B cell (primary cell): ENCODE results near the gene ECE1. TPM values are rescaled to one million over a fixed set of nuclear protein-coding genes. Genes with fewer than 3 reads are reported as not detected.

Experiments used
- ATAC-seq: fragments of 200-7000 bp; cut with Tn5 transposase; one replicate; pipeline ENCODE4 v1.10.0; 2021; ENCODE audit warnings: low read depth, mild to moderate bottlenecking, moderate number of reproducible peaks, moderate library complexity
- CTCF ChIA-PET: fragments of 350-600 bp; sonication (Branson Sonifier 250); formaldehyde crosslinking; loops from one replicate; lab custom pipeline; 2021; ENCODE audit warnings: antibody characterized with exemption, inconsistent platforms; lab: Charles Lee
- POLR2A ChIA-PET: fragments of 350-600 bp; sonication (Branson Sonifier 250); formaldehyde crosslinking; loops from one replicate; lab custom pipeline; 2021; ENCODE audit warnings: antibody characterized with exemption; lab: Charles Lee
- DNase-seq: peaks from one replicate; pipeline ENCODE4 v3.0.0; 2013
- H2AFZ ChIP-seq: 2 replicates; pipeline ENCODE4 v1.6.1; 2012; ENCODE audit warnings: mild to moderate bottlenecking, low read depth, low read length; ENCODE audit not compliant: insufficient read depth, poor library complexity, severe bottlenecking
- H3K27ac ChIP-seq, 2 donors: 1 replicate in 1 of 2; 2 replicates in 1 of 2; pipeline ENCODE4 v1.5.1; 2012 to 2013; ENCODE audit warnings: low read length in 2 of 2, mild to moderate bottlenecking in 2 of 2, moderate library complexity in 1 of 2
- H3K27me3 ChIP-seq, 4 experiments: fragments of 200-600 bp in 1 of 4; sonication (generic) in 1 of 4; replicated peaks in 1 of 4; 1 replicate in 2 of 4; 2 replicates in 2 of 4; pipeline versions ENCODE4 v1.6.1 to v1.7.0; 2013 to 2016; ENCODE audit warnings: low read length in 3 of 4, mild to moderate bottlenecking in 2 of 4, mixed read lengths in 1 of 4, moderate library complexity in 1 of 4; ENCODE audit not compliant: insufficient read depth in 4 of 4, control insufficient read depth in 3 of 4; ENCODE audit errors: control extremely low read depth in 1 of 4
- H3K36me3 ChIP-seq, 2 experiments: replicated peaks in 1 of 2; 1 replicate in 1 of 2; 2 replicates in 1 of 2; pipeline versions ENCODE4 v1.6.1 to v1.7.1; 2013; ENCODE audit warnings: low read length in 1 of 2; ENCODE audit not compliant: insufficient read depth in 2 of 2, control insufficient read depth in 1 of 2; ENCODE audit errors: control extremely low read depth in 1 of 2, extremely low read depth in 1 of 2
- H3K4me1 ChIP-seq, 2 donors: fragments of 200-600 bp in 1 of 2; sonication (generic) in 1 of 2; 1 replicate in 1 of 2; 2 replicates in 1 of 2; pipeline versions ENCODE4 v1.5.1 to v1.6.1; 2013 to 2017; ENCODE audit warnings: low read length in 2 of 2; ENCODE audit not compliant: control insufficient read depth in 2 of 2, insufficient read depth in 2 of 2
- H3K4me2 ChIP-seq: replicated peaks from 2 replicates; pipeline ENCODE3; 2012; ENCODE audit warnings: mild to moderate bottlenecking, low read depth, low read length; ENCODE audit not compliant: poor library complexity, severe bottlenecking
- H3K4me3 ChIP-seq, 5 experiments: fragments of 200-600 bp in 1 of 5; sonication (generic) in 1 of 5; 1 replicate in 3 of 5; 2 replicates in 2 of 5; pipeline versions ENCODE4 v1.5.1 to v1.7.0; 2011 to 2016; ENCODE audit warnings: low read length in 4 of 5, mild to moderate bottlenecking in 4 of 5, low read depth in 2 of 5, control low read depth in 1 of 5, moderate library complexity in 1 of 5; ENCODE audit not compliant: insufficient read depth in 1 of 5; ENCODE audit errors: control extremely low read depth in 1 of 5, extremely low read depth in 1 of 5
- H3K79me2 ChIP-seq: fragments of 200-600 bp; sonication (generic); one replicate; pipeline ENCODE4 v1.6.0; 2016; ENCODE audit warnings: low read length; ENCODE audit not compliant: control insufficient read depth, insufficient read depth
- H3K9ac ChIP-seq: fragments of 200-600 bp; sonication (generic); 2 replicates; pipeline ENCODE4 v1.6.1; 2017; ENCODE audit warnings: mild to moderate bottlenecking, low read length, moderate library complexity
- H3K9me3 ChIP-seq, 3 donors: one replicate each; pipeline versions ENCODE4 v1.6.1 to v1.7.1; 2013; ENCODE audit warnings: low read length in 2 of 3; ENCODE audit not compliant: control insufficient read depth in 2 of 3, insufficient read depth in 1 of 3; ENCODE audit errors: control extremely low read depth in 1 of 3
- H4K20me1 ChIP-seq: 2 replicates; pipeline ENCODE4 v1.6.0; 2012; ENCODE audit warnings: mild to moderate bottlenecking, low read length; ENCODE audit not compliant: insufficient read depth, control insufficient read depth, poor library complexity, severe bottlenecking
- H3K27ac Mint-ChIP-seq: one replicate; pipeline ENCODE4 v1.8.0; 2021; ENCODE audit warnings: mixed read lengths
- H3K27me3 Mint-ChIP-seq: one replicate; pipeline ENCODE4 v1.8.0; 2021; ENCODE audit warnings: mixed read lengths
- H3K4me1 Mint-ChIP-seq: one replicate; pipeline ENCODE4 v1.8.0; 2021; ENCODE audit warnings: mixed read lengths
- H3K4me3 Mint-ChIP-seq: one replicate; pipeline ENCODE4 v1.8.0; 2021; ENCODE audit warnings: mixed read lengths
- H3K9me3 Mint-ChIP-seq: one replicate; pipeline ENCODE4 v1.8.0; 2022; ENCODE audit warnings: mixed read lengths; ENCODE audit not compliant: insufficient read depth
- EZH2 ChIP-seq: IDR thresholded peaks from 2 replicates; pipeline ENCODE4 v1.6.1; 2012; ENCODE audit warnings: borderline replicate concordance, low read depth, mild to moderate bottlenecking, moderate library complexity, low read length; ENCODE audit not compliant: insufficient read depth, poor library complexity, severe bottlenecking
- WGBS: methylation state at CpG from one replicate; pipeline ENCODE4 v1.1.5; 2013; ENCODE audit warnings: missing lambda C conversion rate; ENCODE audit not compliant: insufficient coverage; 5-methylcytosine and 5-hydroxymethylcytosine counted together
- intact Hi-C: fragments of 100-400 bp; cut with micrococcal nuclease; formaldehyde crosslinking; loops from one replicate; pipeline ENCODE4 v1.10.0; 2022
- polyA plus RNA-seq: library from polyadenylated mRNA; depleted of rRNA; stranded (reverse); fragments of >200 nt; gene quantifications from 2 replicates; pipeline ENCODE4 v1.2.3, GENCODE V29; 2012
- total RNA-seq, 2 donors: library from RNA; stranded (reverse); fragments of 120-200 nt in 1 of 2; gene quantifications; 1 replicate in 1 of 2; 2 replicates in 1 of 2; pipeline versions ENCODE4 v1.2.3 to v1.2.4, GENCODE V29; 2013 to 2022
- TF ChIP-seq, protein P1 (sequence below): fragments of 200-600 bp; IDR thresholded peaks from one replicate; pipeline ENCODE4 v1.8.0; 2022; ENCODE audit warnings: antibody characterized with exemption, mild to moderate bottlenecking

The ECE1 gene
- total and polyA plus RNA-seq, 2 donors (not counting 1 experiment from before 2014, with no cell fraction given): 46.7 to 133 TPM

DNA sequence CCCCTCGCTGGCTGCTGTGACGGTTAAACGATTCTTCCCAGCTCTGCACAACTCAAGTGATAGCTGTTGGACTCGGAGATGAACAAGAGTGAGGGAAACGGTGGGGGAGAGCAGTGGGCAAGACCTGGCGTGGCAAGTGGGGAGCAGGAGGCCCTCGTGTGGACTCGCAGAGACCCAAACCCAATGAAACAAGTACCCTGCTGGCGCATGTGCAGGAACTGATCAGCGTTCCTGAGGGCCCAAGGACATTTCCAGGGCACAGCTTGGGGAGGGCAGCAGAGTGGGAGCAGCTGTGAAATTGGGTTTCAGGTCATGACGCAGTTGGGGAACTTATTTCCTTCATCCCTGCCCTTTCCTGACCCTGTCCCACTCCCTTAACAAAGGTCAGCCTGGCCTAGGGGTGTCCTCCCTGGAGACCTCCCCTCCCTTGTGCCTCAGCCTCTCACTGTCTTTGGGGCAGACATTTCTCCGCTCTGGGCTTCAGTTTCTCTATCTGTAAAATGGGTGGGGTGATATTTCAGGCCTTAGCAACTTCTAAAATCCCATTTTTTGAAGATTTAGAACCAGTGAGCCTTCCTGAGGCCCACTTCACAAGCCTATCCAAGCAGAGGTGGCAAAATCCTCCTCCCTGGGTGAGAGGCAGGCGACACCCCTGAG, 27.9 kb upstream of the ECE1 start:
- no peaks in the 10 kb centered on the region for H3K9me3 ChIP-seq
- intact Hi-C loops: no loop called here
- no peak overlapping the region for H3K27ac Mint-ChIP-seq
- no peak overlapping the region for H3K4me3 ChIP-seq
- H3K36me3 ChIP-seq: peaks cover 0 to 27% of the 10 kb centered on the region in 2 experiments
- over 99% methylated on average over 12 of the region's 13 CpGs for WGBS
- POLR2A ChIA-PET: interaction anchor here (0.6 kb wide), 1 partner anchor 21 kb away, joined by 4 read pairs; no protein-coding TSS in a partner anchor
- H4K20me1 ChIP-seq: peaks cover 38% of the 10 kb centered on the region
- H3K4me1 ChIP-seq: peaks cover 10 to 12% of the 10 kb centered on the region in 2 donors
- H3K79me2 ChIP-seq: peaks cover 98% of the 10 kb centered on the region
- CTCF ChIA-PET: interaction anchor here (1.9 kb wide), 1 partner anchor 48 kb away, joined by 4 read pairs; no protein-coding TSS in a partner anchor
- TF ChIP-seq, protein P1, sequence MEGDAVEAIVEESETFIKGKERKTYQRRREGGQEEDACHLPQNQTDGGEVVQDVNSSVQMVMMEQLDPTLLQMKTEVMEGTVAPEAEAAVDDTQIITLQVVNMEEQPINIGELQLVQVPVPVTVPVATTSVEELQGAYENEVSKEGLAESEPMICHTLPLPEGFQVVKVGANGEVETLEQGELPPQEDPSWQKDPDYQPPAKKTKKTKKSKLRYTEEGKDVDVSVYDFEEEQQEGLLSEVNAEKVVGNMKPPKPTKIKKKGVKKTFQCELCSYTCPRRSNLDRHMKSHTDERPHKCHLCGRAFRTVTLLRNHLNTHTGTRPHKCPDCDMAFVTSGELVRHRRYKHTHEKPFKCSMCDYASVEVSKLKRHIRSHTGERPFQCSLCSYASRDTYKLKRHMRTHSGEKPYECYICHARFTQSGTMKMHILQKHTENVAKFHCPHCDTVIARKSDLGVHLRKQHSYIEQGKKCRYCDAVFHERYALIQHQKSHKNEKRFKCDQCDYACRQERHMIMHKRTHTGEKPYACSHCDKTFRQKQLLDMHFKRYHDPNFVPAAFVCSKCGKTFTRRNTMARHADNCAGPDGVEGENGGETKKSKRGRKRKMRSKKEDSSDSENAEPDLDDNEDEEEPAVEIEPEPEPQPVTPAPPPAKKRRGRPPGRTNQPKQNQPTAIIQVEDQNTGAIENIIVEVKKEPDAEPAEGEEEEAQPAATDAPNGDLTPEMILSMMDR: no peak
- no peak for TF ChIP-seq EZH2
- no peaks in the 10 kb centered on the region for H3K9me3 Mint-ChIP-seq
- H3K27ac ChIP-seq: no peak overlapping the region
- no peaks in the 10 kb centered on the region for H3K27me3 ChIP-seq
- no peak overlapping the region for H2AFZ ChIP-seq
- H3K4me2 ChIP-seq: no peak overlapping the region
- DNase-seq (no peak), ATAC-seq (no peak)
- H3K4me3 Mint-ChIP-seq: no peak overlapping the region
- no peak overlapping the region for H3K9ac ChIP-seq
- H3K27me3 Mint-ChIP-seq: no peaks in the 10 kb centered on the region
- H3K4me1 Mint-ChIP-seq: peaks cover 39% of the 10 kb centered on the region

GRCh38 chr1:21317690-21318043, 27.4 kb upstream of the ECE1 start:
- ChIA-PET CTCF (interaction anchor here (1.9 kb wide), 1 partner anchor 47 kb away, joined by 4 read pairs; no protein-coding TSS in a partner anchor), POLR2A (interaction anchor here (0.6 kb wide), 1 partner anchor 21 kb away, joined by 4 read pairs; no protein-coding TSS in a partner anchor)
- Histone ChIP-seq H2AFZ (no peak overlapping the region), H3K9ac (no peak overlapping the region), H3K9me3 (no peaks in the 10 kb centered on the region), H3K4me3 (no peak overlapping the region), H3K27me3 (no peaks in the 10 kb centered on the region), H3K79me2 (peaks cover 98% of the 10 kb centered on the region), H3K4me1 (peaks cover 5 to 7% of the 10 kb centered on the region in 2 donors), H3K27ac (no peak overlapping the region), H4K20me1 (peaks cover 44% of the 10 kb centered on the region), H3K4me2 (no peak overlapping the region), H3K36me3 (peaks cover 0 to 27% of the 10 kb centered on the region in 2 experiments)
- intact Hi-C loops: no loop called here
- WGBS: 97% methylated on average over 9 of the region's 9 CpGs
- Mint-ChIP-seq H3K27me3 (no peaks in the 10 kb centered on the region), H3K9me3 (no peaks in the 10 kb centered on the region), H3K4me1 (peaks cover 38% of the 10 kb centered on the region), H3K4me3 (no peak overlapping the region), H3K27ac (no peak overlapping the region)
- ATAC-seq (no peak), DNase-seq (no peak)
- TF ChIP-seq, protein P1: no peak
- no peak for TF ChIP-seq EZH2
